HG03097 (cell line): ENCODE data around the gene IL1R2.

Source experiments
- ATAC-seq: cut with Tn5 transposase; IDR thresholded peaks from one replicate; pipeline ENCODE4 v1.9.1; 2021; ENCODE audit not compliant: unreplicated experiment, low FRiP score

The IL1R2 gene, protein sequence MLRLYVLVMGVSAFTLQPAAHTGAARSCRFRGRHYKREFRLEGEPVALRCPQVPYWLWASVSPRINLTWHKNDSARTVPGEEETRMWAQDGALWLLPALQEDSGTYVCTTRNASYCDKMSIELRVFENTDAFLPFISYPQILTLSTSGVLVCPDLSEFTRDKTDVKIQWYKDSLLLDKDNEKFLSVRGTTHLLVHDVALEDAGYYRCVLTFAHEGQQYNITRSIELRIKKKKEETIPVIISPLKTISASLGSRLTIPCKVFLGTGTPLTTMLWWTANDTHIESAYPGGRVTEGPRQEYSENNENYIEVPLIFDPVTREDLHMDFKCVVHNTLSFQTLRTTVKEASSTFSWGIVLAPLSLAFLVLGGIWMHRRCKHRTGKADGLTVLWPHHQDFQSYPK

GRCh38 chr2:101991721-101992145, at the start of gene IL1R2:
Gene IL1R2 (plus strand): TSS chr2:101991960. CDS start chr2:102008576, 16,616 bp downstream.
- ATAC-seq = no peak

DNA sequence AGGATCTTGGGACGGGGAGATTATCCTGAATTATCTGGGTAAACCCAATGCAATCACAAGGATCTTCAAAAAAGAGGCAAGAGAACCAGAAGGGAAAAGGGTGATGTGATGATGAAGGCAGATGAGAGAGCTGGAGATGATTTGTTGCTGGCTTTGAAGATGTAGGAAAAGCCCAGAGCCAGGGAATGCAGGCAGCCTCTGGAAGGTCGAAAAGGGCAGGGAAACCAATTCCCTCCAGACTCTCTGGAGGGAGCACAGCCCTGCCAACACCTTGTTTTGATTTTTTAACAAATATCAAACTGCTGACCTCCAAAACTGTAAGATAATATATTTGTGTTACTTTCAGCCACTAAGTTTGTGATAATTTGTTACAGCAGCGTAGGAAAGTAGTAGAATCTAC, 48.9 kb upstream of the IL1R2 start:
- no peak for ATAC-seq

DNA sequence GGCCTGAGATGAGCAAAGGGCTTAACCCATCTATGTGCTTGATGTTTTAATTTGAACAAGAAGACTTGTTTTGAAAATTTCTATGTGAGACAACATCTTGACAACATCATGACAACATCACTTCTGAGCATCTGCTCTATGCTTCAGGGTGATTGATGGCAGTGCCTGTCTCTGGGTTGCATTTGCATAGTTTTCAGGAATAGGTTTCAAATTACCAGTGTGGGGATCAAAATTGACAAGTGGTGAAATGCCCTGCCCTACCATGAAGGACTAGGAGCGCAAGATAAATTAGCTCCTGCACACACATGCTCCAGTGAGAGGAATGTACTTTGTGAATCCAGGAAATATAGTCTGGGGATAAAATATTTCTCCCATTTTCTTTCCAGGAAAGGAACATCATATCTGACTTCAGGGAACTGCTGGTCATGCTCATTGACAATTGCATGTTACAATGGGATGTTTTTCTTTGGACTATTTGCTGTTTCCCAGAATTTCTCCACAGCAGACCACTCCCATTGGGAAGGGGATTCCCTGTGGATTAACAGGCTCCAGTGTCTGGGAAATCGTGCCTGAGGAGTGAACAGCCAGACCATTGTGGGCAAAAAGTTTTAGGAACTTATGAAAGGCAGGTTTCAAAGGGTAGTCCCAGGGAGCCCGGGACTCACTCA, 45.3 kb upstream of the IL1R2 start:
- ATAC-seq = no peak

- ATAC-seq = no peak
These were observed 44.4 kb upstream of the IL1R2 start for GRCh38 chr2:101947374-101947773.

DNA sequence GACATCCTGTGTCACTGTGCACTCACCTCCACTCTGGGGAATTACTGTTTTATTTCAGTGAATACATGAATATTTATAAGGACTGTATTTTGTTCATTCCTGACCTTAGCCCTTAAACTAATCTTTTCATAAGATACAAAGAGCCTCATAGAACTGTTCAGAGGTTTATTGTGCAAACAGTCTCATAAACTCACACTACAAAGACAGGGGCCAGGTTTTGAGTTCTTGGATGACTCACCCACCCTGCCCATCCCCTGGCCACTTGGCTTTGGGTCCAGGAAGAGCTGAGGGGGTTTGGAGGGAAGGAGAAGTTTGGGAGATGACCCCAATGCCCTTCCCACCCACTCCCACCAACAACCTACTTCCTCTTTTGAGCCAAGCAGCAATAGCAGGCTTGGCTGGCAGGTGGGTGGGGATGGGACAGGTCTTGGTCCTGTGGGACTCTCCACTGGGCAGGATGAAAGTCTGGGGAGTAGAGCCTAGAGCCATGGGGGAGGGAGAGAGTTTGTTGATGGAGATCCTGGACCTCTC, 43.1 kb upstream of the IL1R2 start:
- ATAC-seq = no peak

DNA sequence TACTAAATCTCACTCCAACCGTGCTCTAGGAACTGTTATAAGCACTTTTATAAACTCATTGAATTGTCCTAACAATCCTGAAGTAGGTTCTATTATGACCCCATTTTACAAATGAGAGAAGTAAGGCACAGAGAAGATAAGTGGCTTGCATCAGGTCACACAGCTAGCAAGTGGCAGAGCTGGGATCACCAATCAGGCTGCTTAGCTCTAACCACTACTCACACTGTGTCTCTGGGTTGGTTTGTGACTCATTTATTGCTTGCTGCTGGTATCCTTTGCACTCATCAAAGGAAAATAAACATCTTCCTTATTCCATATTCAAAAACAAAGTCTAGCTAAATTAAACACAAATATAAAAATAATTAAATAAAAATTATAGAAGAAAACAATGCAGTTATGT, 42.5 kb upstream of the IL1R2 start:
- no peak for ATAC-seq

DNA sequence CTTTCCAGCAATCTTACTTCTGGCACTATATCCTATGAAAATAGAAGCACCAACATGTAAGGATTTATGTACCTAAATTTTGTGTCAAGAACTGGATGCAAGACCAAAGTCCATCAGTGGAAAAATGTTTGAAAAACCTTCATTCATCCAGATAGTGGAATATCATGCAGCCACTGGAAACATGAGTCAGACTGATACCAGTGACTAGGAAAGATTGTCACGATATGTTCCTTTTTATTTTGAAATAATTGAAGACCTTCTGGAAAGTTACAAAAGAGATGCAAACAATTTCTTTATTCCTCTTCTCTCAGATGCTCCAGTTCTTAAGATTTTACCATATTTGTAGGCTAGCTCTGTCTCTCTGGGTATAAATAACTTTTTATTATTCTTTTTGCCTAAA, 40.5 kb upstream of the IL1R2 start:
- no peak for ATAC-seq

DNA sequence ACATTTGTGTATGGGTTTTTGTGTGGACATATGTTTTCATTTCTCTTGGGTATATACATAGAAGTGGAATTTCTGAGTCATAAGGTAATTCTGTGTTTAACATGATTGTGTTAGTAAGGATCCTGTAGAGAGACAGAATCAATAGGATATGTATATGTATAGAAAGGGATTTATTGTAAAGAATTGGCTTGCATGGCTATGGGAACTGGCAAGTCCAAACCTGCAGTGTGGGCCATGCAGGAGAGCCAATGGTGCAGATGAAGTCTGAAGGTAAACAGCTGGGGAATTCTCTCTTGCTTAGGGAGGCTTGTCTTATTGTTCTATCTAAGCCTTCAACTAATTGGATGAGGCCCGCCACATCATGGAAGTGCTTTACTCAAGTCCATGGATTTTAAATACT, 39.2 kb upstream of the IL1R2 start:
- ATAC-seq = no peak

- no peak for ATAC-seq
These were observed 35.0 kb upstream of the IL1R2 start for GRCh38 chr2:101956465-101957438.

GRCh38 chr2:101958061-101958460, 33.7 kb upstream of the IL1R2 start:
- ATAC-seq = no peak

DNA sequence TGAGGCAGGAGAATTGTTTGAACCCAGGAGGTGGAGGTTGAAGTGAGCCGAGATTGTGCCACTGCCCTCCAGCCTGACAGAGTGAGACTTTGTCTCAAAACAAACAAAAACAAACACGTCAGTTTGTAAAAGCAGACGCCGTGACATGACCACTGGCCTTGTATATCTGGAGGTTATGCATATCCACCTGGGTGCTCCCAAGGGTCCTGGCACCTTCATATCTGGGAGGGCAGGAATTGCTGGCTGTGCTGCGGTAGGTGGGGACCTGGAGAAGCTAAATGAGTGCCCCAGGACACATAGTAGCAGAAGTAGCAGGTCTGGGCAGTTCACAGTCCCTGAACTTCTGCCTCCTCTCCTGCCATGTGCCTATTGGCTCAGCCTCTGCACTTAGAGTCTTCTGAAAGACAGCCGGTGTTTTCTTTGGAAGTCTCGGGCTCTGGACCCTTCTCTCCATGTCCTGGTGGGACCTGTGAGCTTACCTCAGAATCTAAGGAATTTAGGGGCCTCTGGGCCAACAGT, 30.9 kb upstream of the IL1R2 start:
- ATAC-seq = no peak

DNA sequence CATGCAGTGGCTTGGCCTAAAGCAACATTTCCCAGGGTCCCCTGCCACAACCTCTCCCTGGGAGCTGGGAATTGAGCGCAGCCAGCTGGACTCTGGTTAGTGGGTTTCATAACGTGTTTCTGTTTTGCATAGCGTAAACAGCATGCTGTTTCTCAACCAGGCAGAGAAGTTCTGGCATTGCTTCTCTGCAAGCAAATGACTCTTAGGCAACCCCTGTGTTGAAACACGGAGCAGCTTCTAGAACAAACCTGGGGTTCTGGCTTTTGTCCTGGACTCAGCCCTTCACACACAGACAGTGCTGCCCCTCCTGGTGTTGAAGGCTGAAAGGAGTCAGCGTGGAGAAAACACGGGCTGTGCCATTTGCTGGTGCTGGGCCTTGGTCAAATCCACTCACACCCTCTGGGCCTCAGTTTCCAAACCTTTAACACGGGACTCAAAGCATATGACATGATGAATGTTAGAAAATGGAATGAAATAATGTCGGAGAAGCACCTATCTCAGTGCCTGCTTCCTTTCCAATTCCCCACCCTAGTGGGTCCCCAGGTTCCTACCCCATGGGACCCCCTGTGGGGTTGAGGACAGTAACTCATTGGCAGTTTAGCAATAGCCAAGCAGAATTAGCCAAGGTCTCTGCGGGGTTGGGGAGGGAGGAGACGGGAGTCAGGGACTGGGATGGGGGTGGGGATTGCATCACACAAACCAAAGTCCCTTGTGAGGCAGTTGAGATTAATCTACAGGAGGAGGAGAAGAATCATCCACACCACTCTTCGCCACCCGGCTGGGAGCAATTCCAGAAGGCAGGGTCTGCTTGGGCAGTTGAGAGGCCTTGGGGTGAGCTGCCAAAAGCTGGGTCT, 30.2 kb upstream of the IL1R2 start:
- ATAC-seq = no peak

- no peak for ATAC-seq
These were observed 29.5 kb upstream of the IL1R2 start for GRCh38 chr2:101962309-101962708.

- no peak for ATAC-seq
These were observed 28.6 kb upstream of the IL1R2 start for GRCh38 chr2:101963198-101963597.

- ATAC-seq = no peak
These were observed 23.8 kb upstream of the IL1R2 start for GRCh38 chr2:101967826-101968513.

DNA sequence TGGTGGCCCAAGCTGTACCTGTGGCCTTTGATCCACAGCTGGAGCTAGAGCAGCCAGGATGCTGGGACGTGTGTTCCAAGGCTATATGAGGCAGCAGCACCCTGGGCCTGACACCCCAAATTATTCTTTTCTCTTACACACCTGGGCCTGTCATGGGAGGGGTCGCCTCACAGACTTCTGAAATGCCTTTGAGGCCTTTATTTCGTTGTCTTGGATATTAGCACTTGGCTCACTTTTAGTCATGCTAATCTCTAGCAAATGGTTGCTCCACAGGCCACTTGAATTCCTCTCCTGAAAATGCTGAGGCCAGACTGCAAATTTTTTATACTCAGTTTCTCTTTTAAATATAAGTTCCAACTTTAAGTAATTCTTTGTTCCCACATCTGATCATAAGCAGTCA, 22.0 kb upstream of the IL1R2 start:
- ATAC-seq = no peak

- ATAC-seq = no peak
These were observed 20.9 kb upstream of the IL1R2 start for GRCh38 chr2:101970901-101971300.

DNA sequence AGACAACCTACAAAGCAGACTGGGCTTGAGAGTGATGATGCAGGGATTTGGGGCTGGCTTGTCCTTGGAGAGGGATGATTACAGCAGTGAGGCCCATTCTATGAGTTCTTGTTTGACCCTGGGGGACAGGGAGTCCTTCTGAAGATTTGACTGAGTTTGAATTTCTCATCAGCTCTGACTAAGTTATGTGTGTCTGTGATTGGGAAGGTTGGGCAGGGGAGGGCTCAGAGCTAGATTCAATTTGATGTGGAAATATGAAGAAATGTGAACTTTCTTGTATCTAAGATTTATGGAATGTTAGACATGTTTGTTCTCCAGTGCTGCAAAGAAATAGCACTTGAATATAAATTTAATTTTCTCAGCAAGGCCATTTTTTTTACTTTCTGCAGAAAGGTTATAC, 19.9 kb upstream of the IL1R2 start:
- ATAC-seq = no peak
